Nephron (organoid): ENCODE data around the gene CMYA5.

ENCODE experiments used
- H3K27ac Mint-ChIP-seq, 3 experiments: 2 replicates each; pipeline ENCODE4 v1.8.0; 2020; ENCODE audit warnings: mixed read lengths in 3 of 3, mild to moderate bottlenecking in 2 of 3, moderate library complexity in 1 of 3
- H3K27me3 Mint-ChIP-seq: 2 replicates; pipeline ENCODE4 v1.8.0; 2021; ENCODE audit warnings: low read depth, mild to moderate bottlenecking, moderate library complexity, mixed read lengths
- H3K36me3 Mint-ChIP-seq: 2 replicates; pipeline ENCODE4 v1.8.0; 2020; ENCODE audit warnings: low read depth, mixed read lengths
- H3K4me1 Mint-ChIP-seq: 2 replicates; pipeline ENCODE4 v1.8.0; 2020; ENCODE audit warnings: mixed read lengths
- H3K4me3 Mint-ChIP-seq, 3 experiments: 2 replicates each; pipeline ENCODE4 v1.8.0; 2020; ENCODE audit warnings: mild to moderate bottlenecking in 3 of 3, mixed read lengths in 3 of 3, moderate library complexity in 2 of 3
- H3K9me3 Mint-ChIP-seq: 2 replicates; pipeline ENCODE4 v1.8.0; 2020; ENCODE audit warnings: mixed read lengths
- TF ChIP-seq, protein P1 (sequence below), 3 experiments: fragments of 200-600 bp; sonication (generic); IDR thresholded peaks; one replicate each; pipeline ENCODE4 v1.5.0; 2021; ENCODE audit warnings: antibody characterized with exemption in 3 of 3; ENCODE audit not compliant: unreplicated experiment in 3 of 3

The CMYA5 gene

DNA sequence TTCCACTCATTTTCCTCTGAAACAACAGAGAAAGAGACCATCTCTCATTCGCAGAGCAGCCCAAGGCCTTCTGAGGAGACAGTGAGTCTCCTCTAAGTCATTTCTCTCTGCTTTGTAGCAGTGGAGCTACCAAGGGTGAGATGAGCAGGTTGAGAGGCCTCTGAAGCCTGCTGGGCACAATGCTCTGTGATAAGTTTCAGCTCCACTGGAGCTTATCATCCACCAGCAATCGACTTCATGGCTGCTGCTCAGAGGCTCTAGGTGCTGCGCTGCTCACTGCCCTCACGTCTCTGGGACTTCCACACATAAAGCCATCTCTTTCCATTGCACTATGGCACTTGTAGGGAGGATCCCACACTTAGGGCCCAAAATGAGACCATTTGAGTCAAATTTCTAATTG is 96.3 kb downstream of the CMYA5 start:
- H3K27me3 Mint-ChIP-seq, result peaks cover 4% of the 10 kb centered on the region
- no peaks in the 10 kb centered on the region for H3K4me1 Mint-ChIP-seq
- TF ChIP-seq, protein P1, sequence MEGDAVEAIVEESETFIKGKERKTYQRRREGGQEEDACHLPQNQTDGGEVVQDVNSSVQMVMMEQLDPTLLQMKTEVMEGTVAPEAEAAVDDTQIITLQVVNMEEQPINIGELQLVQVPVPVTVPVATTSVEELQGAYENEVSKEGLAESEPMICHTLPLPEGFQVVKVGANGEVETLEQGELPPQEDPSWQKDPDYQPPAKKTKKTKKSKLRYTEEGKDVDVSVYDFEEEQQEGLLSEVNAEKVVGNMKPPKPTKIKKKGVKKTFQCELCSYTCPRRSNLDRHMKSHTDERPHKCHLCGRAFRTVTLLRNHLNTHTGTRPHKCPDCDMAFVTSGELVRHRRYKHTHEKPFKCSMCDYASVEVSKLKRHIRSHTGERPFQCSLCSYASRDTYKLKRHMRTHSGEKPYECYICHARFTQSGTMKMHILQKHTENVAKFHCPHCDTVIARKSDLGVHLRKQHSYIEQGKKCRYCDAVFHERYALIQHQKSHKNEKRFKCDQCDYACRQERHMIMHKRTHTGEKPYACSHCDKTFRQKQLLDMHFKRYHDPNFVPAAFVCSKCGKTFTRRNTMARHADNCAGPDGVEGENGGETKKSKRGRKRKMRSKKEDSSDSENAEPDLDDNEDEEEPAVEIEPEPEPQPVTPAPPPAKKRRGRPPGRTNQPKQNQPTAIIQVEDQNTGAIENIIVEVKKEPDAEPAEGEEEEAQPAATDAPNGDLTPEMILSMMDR (IDR thresholded peaks at IDR 0.05; ENCODE audit: unreplicated experiment in 3 of 3), result no peak
- H3K4me3 Mint-ChIP-seq, result peak overlapping the region; percentile 51 to 86 (median 85)
- peaks cover 6% of the 10 kb centered on the region for H3K9me3 Mint-ChIP-seq
- peaks cover 42% of the 10 kb centered on the region for H3K36me3 Mint-ChIP-seq
- peak overlapping the region in 2 of 3 experiments; percentile 43 to 55 for H3K27ac Mint-ChIP-seq

DNA sequence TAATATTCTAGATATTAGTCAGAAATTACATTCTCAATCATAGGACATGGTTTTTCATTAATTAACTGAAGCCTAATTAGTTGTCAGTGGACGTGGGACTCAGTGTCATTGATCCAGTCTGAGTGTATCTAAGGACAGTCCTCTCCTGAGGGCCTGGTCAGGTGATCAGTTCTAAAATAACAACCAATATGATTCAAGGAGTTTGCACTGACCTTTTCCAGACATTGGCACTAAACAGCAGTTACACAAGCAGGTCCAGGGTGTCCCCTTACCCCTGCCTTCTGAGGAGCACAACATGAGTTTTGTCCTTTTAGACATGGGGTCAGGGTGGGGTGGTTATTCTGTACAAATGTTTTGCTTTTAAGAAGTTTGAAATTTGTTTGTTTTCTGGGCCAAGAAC is 97.8 kb downstream of the CMYA5 start:
- Mint-ChIP-seq H3K4me1 (no peaks in the 10 kb centered on the region), H3K27ac (no peak overlapping the region), H3K4me3 (no peak overlapping the region), H3K9me3 (peaks cover 6% of the 10 kb centered on the region), H3K36me3 (peaks cover 52% of the 10 kb centered on the region), H3K27me3 (peaks cover 4% of the 10 kb centered on the region)
- TF ChIP-seq, protein P1 (IDR thresholded peaks at IDR 0.05; ENCODE audit: unreplicated experiment in 3 of 3), result no peak

DNA sequence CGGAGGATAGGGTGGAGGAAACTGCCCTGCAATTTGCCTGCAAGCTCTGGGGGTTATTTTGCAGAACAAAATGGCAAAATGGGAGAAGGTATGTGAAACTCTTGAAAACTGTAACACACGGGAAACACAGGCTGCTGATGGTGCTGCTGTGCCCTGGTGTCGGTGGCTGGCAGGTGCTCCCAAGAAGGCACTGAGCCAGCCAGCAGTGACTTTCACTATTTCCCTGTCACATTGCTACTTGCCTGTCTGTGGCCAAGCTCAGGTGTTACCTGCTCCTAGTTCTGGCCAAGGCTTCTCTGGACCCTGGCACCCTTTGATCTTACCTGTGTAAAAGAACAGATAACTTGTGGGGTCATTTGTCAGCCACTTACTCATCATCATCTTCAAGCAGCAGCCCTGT is 102.2 kb downstream of the CMYA5 start:
- TF ChIP-seq, protein P1 (IDR thresholded peaks at IDR 0.05; ENCODE audit: unreplicated experiment in 3 of 3), result no peak
- no peak overlapping the region for H3K4me3 Mint-ChIP-seq
- peaks cover 9% of the 10 kb centered on the region for H3K4me1 Mint-ChIP-seq
- peaks cover 7% of the 10 kb centered on the region for H3K27me3 Mint-ChIP-seq
- peaks cover 3% of the 10 kb centered on the region for H3K9me3 Mint-ChIP-seq
- peaks cover 45% of the 10 kb centered on the region for H3K36me3 Mint-ChIP-seq
- peak overlapping the region; percentile 43 to 69 (median 61) for H3K27ac Mint-ChIP-seq

DNA sequence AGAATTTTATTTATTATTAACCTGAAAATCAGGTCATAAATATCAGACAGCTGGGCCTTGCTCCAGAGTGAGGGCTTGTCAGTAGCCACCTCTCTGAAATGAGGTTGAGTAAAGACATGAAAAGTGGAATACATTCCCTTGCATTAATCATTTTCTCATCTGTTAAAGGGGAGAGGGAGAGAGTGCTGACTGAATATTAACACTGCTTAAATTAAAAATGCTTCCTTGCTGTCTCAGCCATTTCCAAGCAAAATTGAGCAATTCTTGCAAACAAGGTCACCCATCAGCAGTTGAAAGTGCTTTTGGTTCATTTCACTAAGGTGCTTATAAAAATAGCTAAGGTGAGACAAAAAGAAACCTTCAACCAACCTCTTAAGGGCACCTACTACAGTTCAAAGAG is 102.8 kb downstream of the CMYA5 start:
- Mint-ChIP-seq H3K4me3 (no peak overlapping the region), H3K27me3 (peaks cover 7% of the 10 kb centered on the region)
- TF ChIP-seq, protein P1 (IDR thresholded peaks at IDR 0.05; ENCODE audit: unreplicated experiment in 3 of 3), result no peak

DNA sequence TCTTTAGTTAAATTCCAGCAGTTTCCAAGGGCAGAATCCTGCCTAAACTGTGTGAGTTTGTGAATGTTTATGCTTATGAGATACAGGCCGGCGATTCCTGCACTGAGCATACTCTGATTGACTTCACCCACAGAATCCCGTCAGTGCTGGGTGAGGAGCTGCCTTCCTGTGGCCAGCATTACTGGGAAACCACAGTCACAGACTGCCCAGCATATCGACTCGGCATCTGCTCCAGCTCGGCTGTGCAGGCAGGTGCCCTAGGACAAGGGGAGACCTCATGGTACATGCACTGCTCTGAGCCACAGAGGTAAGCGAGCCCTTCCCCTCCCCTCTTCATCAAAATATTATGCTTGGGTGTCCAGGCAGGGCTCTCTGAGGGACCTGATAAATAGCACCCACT is 103.7 kb downstream of the CMYA5 start:
- Mint-ChIP-seq H3K9me3 (peaks cover 3% of the 10 kb centered on the region), H3K36me3 (peaks cover 48% of the 10 kb centered on the region), H3K4me3 (no peak overlapping the region), H3K4me1 (peaks cover 11% of the 10 kb centered on the region), H3K27ac (peak overlapping the region; percentile 32 to 61 (median 43)), H3K27me3 (peaks cover 7% of the 10 kb centered on the region)
- TF ChIP-seq, protein P1 (IDR thresholded peaks at IDR 0.05; ENCODE audit: unreplicated experiment in 3 of 3), result no peak

More for the DNA sequence above, 102.8 kb downstream of the CMYA5 start:
- H3K27ac Mint-ChIP-seq, result peak overlapping the region; percentile 43 to 69 (median 61)
- peaks cover 3% of the 10 kb centered on the region for H3K9me3 Mint-ChIP-seq
- peaks cover 47% of the 10 kb centered on the region for H3K36me3 Mint-ChIP-seq
- H3K4me1 Mint-ChIP-seq, result peaks cover 9% of the 10 kb centered on the region

DNA sequence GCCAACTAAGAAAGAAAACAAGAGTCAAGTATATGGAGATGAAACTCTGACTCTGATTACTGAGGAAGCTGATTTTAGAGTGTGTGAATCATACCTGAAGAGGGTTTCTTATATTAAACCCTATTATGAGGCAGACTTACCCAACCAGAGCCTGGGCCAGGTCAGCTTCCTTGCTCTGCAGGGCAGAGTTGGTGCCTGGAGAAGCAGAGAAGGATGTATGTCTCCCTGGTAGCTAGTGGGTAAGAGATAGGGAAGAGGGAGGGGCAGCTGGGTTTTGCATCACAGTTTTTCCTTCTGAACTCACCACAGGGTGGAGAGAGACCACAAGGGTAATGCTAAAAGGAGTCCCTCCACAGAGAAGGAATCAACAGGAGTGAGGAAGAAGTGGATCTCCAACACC is 104.1 kb downstream of the CMYA5 start:
- Mint-ChIP-seq H3K27me3 (peaks cover 7% of the 10 kb centered on the region), H3K4me3 (no peak overlapping the region), H3K36me3 (peaks cover 49% of the 10 kb centered on the region), H3K4me1 (peaks cover 15% of the 10 kb centered on the region), H3K27ac (peak overlapping the region in 2 of 3 experiments; percentile 43 to 61), H3K9me3 (peaks cover 3% of the 10 kb centered on the region)
- TF ChIP-seq, protein P1 (IDR thresholded peaks at IDR 0.05; ENCODE audit: unreplicated experiment in 3 of 3), result no peak
